Nephron progenitor cell (in vitro differentiated cells): ENCODE results near the gene GLI2.

Experiments used
- DNase-seq: peaks from one replicate; pipeline ENCODE4 v3.0.0; 2021
- H3K27ac Mint-ChIP-seq: 2 replicates; pipeline ENCODE4 v1.8.0; 2021; ENCODE audit warnings: mild to moderate bottlenecking, moderate library complexity, mixed read lengths
- H3K27me3 Mint-ChIP-seq: 2 replicates; pipeline ENCODE4 v1.8.0; 2021; ENCODE audit warnings: mild to moderate bottlenecking, low read depth, mixed read lengths; ENCODE audit not compliant: poor library complexity
- H3K36me3 Mint-ChIP-seq: 2 replicates; pipeline ENCODE4 v1.8.0; 2021; ENCODE audit warnings: low read depth, mixed read lengths
- H3K4me1 Mint-ChIP-seq: 2 replicates; pipeline ENCODE4 v1.8.0; 2021; ENCODE audit warnings: mixed read lengths
- H3K4me3 Mint-ChIP-seq: 2 replicates; pipeline ENCODE4 v1.8.0; 2021; ENCODE audit warnings: mild to moderate bottlenecking, moderate library complexity, mixed read lengths
- H3K9me3 Mint-ChIP-seq: 2 replicates; pipeline ENCODE4 v1.8.0; 2021; ENCODE audit warnings: mild to moderate bottlenecking, moderate library complexity, mixed read lengths
- CTCF ChIP-seq: fragments of 200-600 bp; sonication (generic); IDR thresholded peaks from 2 replicates; pipeline ENCODE4 v1.5.0; 2021; ENCODE audit warnings: antibody characterized with exemption

GLI2 gene

DNA sequence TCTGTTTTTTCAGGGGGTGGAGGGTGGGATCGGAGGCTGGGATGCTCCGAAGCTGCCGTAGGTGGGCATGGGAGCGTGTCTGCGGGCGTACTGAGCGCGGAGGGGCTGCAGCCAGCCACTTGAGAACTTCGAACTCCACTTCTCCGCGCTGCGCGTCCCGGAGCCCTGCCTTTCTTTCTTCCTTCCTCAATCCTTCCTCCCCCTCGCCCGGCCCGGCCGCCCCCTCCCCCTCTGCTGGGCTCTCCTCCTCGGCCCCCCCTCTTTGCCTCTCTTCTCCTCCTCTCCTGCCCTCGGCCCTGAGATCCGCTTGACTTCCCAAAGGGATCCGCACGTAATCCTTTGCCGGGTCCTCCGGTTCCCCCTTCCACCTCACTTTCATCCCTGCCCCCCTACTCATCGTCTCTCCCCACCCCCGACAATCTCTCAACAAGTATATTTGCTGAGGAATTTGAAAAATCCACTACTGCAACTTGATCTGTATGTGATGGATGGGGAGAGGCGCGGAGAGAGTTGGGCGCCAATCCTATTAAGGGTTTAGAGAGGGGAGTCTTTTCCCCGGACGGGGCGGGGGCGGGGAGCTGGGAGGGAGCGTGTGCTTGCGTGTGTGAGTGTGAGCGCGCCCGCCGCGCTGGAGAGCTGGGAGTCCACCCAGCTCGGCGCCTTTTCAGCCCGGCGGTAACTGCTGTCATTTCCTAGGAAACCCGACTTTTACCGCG, 1.1 kb downstream of the GLI2 start:
- peak; percentile 77 for DNase-seq
- Mint-ChIP-seq H3K4me3 (peak overlapping the region; percentile 91), H3K27ac (peak overlapping the region; percentile 68), H3K36me3 (no peaks in the 10 kb centered on the region), H3K9me3 (no peaks in the 10 kb centered on the region), H3K4me1 (peaks cover 64% of the 10 kb centered on the region), H3K27me3 (peaks cover 35% of the 10 kb centered on the region)
- TF ChIP-seq CTCF = no peak

- H3K9me3 Mint-ChIP-seq = no peaks in the 10 kb centered on the region
- peaks cover 27% of the 10 kb centered on the region for H3K27me3 Mint-ChIP-seq
- H3K4me1 Mint-ChIP-seq = peaks cover 71% of the 10 kb centered on the region
- no peak for TF ChIP-seq CTCF
- no peak overlapping the region for H3K27ac Mint-ChIP-seq
- DNase-seq = peak; percentile 63
- peak overlapping the region; percentile 91 for H3K4me3 Mint-ChIP-seq
- H3K36me3 Mint-ChIP-seq = no peaks in the 10 kb centered on the region
Measured at GRCh38 chr2:120737340-120738101, 1.9 kb downstream of the GLI2 start.

- no peak overlapping the region for H3K27ac Mint-ChIP-seq
- peaks cover 72% of the 10 kb centered on the region for H3K4me1 Mint-ChIP-seq
- no peak for DNase-seq
- peaks cover 21% of the 10 kb centered on the region for H3K27me3 Mint-ChIP-seq
- H3K36me3 Mint-ChIP-seq = no peaks in the 10 kb centered on the region
- H3K9me3 Mint-ChIP-seq = no peaks in the 10 kb centered on the region
- no peak for TF ChIP-seq CTCF
- peak overlapping the region; percentile 91 for H3K4me3 Mint-ChIP-seq
Measured at GRCh38 chr2:120738117-120738516, 2.4 kb downstream of the GLI2 start.

DNA sequence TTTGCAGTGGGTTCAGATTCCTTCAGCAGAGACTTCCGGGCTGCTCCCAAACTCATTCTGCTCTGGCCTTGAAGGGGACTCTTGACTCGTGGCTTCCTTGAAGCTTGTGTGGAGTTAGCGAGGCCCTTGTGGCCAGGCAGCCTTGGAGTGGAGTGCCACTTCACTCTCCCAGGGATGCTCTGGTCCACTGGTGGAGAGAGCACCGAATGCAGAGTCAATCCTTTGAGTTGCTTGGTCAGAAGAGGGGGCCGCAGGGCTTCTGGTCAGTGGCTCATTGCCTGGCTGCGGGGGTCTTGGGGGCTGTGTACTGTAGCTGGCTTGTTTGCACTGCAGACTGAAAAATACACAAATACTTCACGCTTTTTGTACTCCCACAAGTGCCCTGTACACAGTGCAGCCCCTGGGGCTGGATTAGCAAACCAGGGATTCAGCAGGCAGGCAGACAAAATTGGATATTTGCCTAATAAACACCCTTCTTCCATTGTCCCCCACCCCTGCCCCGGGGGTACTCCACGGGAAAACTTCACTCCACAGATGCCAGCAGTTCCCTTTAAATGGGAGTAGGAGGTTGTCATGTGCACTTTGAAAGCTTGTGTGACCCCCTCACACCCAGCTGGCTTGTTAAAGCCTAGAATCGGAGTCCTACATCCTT, 3.2 kb downstream of the GLI2 start:
- Mint-ChIP-seq H3K27ac (no peak overlapping the region), H3K9me3 (no peaks in the 10 kb centered on the region), H3K4me1 (peaks cover 70% of the 10 kb centered on the region), H3K4me3 (peak overlapping the region; percentile 91), H3K27me3 (peaks cover 13% of the 10 kb centered on the region), H3K36me3 (no peaks in the 10 kb centered on the region)
- no peak for DNase-seq
- no peak for TF ChIP-seq CTCF

GRCh38 chr2:120739438-120740090, 3.9 kb downstream of the GLI2 start:
- no peak for TF ChIP-seq CTCF
- H3K27ac Mint-ChIP-seq = no peak overlapping the region
- no peaks in the 10 kb centered on the region for H3K9me3 Mint-ChIP-seq
- H3K4me1 Mint-ChIP-seq = peaks cover 71% of the 10 kb centered on the region
- DNase-seq = no peak
- H3K36me3 Mint-ChIP-seq = no peaks in the 10 kb centered on the region
- peaks cover 13% of the 10 kb centered on the region for H3K27me3 Mint-ChIP-seq
- peak overlapping the region; percentile 91 for H3K4me3 Mint-ChIP-seq
